DOHH2 (cell line): Measurements from ENCODE around the gene MS4A6E.
"Not testable (repeated sequence)": the region's sequence is repeated elsewhere in the genome, so short reads cannot be mapped to it uniquely, and the experiment has no call there.

Source experiments
- CTCF ChIP-seq: fragments of 200-600 bp; sonication (generic); IDR thresholded peaks from one replicate; pipeline ENCODE4 v1.5.1; 2014; ENCODE audit warnings: antibody characterized with exemption, mild to moderate bottlenecking, low read depth, low read length; ENCODE audit not compliant: poor library complexity, severe bottlenecking
- EZH2phosphoT487 ChIP-seq: fragments of 200-600 bp; sonication (generic); IDR thresholded peaks from 2 replicates; pipeline ENCODE4 v1.6.1; 2017; ENCODE audit warnings: borderline replicate concordance, mild to moderate bottlenecking, antibody characterized with exemption, low read length, moderate library complexity, mixed read lengths

GRCh38 chr11:60301884-60302283 lies 25.2 kb upstream of the MS4A6E start:
- not testable (repeated sequence) for TF ChIP-seq CTCF, EZH2phosphoT487
